GM08714 (cell line): Measurements from ENCODE around the gene FXYD7.

ENCODE experiments used
- H3K4me3 ChIP-seq: fragments of 200-500 bp; sonication (Bioruptor generic); 2 replicates; pipeline ENCODE4 v1.5.1; 2014; ENCODE audit warnings: mild to moderate bottlenecking, low read length, inconsistent platforms
- ZNF274 ChIP-seq: IDR thresholded peaks from 2 replicates; pipeline ENCODE4 v1.6.1; 2012; ENCODE audit warnings: mild to moderate bottlenecking, low read depth, low read length

Gene FXYD7

DNA sequence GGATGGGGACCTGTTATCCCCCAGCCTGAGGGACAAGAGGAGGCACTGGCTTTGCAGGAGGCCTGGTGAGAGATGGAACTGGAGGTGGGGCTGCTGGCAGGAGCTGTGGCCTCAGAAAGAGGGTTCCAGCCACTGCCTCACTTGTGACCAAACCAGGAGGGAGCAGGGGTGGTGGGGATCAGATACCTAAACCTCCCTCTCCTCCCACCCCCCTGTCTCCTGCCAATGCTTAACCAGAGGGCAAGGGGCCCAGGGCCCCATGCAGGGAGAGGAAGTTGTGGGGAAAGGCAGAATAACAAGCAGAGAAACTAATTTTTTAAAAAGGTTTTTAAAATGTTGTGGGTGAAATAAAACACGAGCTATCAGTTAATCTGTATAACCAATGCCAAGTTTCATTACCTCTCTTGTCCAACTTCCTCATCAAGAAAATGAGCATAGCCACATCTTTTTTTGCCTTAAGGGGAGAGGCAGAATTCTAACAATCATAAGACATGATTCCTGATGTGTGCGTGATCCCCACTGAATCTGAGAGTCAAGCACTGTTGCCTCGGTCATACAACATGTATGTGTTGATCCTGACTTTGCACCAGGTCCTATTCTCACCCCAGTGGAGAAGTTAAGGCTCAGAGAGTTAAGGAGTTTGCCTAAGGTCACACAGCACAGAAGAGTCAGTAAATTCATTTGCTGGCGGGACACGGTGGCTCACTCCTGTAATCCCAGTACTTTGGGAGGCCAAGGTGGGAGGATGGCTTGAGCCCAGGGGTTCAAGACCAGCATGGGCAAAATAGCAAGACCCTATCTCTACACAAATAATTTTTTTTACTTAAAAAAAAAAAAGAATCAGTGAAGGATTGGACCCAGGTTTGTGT lies 24.4 kb downstream of the FXYD7 start:
- no peak overlapping the region for H3K4me3 ChIP-seq
- TF ChIP-seq ZNF274: no peak

DNA sequence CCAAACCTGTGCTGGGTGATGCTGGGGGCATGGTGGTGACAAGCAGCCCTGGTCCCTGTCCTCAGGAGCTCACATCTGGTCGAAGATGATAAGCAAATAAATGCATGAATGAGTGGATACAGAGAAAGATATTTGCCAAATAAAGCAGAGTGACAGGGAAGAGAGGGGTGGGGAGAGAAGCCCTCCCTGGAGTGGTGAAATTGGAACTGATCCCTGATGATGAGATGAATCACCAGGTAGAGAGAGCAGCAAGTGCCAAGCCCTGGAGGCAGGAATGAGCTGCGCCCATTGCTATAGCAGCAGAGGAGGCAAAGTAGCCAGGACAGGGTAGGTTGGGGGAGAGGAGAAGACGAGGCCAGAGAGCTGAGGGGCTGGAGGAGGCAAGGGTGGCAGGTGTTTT lies 25.1 kb downstream of the FXYD7 start:
- H3K4me3 ChIP-seq: no peak overlapping the region
- no peak for TF ChIP-seq ZNF274

DNA sequence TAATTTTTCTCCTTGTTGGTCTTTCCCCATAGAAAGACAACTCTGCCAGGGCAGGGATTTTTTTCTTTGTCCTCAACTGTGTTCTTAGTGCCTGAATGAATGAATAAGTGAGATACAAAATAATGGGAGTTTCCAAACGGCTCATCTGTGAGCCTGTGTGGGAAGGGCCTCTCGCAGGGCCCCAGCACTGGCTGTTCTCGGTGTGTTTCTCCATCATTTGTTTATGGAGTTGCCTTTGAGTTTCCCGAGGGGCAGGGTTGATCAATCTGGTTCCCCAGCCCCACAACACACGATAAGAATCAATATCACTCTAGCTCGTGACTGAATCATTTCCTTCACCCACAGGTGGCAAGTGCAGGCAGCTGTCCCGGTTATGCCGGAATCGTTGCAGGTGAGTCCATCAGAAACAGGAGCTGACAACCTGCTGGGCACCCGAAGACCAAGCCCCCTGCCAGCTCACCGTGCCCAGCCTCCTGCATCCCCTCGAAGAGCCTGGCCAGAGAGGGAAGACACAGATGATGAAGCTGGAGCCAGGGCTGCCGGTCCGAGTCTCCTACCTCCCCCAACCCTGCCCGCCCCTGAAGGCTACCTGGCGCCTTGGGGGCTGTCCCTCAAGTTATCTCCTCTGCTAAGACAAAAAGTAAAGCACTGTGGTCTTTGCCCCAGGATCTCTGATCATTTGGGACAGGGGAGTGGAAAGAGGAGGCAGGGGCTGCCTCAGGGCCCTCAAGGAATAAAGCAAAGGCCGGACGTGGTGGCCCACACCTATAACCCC lies 26.4 kb downstream of the FXYD7 start:
- H3K4me3 ChIP-seq: no peak overlapping the region
- no peak for TF ChIP-seq ZNF274

DNA sequence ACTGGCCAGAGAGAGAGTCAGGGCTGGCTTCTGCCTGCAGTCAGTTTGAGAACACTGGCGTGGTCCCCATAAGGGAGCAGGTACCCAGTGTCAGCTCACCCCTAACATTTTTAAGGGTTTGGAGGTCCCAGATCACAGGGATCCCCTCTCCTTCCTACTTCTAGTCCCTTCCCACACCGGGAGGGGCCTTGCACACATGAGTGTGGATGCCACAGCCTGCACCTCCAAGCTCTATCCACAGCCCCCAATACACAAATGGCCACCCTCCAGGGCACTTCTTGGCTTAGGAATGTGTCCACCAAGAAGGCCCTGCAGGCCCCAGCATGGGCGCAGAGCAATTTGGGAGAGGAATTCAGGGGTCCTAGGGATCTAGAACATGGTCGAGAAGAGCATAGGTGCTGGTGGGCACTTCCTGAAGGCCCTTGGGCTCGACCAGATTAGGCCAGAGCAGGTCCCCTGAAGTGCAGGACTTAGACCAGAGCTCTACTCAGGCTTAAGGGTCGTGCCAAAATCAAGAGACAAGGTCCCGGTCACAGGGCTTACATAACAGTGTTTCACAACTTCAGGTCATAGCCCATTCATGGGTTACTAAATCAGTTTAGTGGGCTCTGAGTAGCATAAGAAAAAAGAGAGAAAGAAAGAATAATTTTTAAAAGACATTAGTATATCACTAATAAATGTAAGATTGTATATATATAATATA lies 27.5 kb downstream of the FXYD7 start:
- H3K4me3 ChIP-seq: no peak overlapping the region
- TF ChIP-seq ZNF274: no peak

DNA sequence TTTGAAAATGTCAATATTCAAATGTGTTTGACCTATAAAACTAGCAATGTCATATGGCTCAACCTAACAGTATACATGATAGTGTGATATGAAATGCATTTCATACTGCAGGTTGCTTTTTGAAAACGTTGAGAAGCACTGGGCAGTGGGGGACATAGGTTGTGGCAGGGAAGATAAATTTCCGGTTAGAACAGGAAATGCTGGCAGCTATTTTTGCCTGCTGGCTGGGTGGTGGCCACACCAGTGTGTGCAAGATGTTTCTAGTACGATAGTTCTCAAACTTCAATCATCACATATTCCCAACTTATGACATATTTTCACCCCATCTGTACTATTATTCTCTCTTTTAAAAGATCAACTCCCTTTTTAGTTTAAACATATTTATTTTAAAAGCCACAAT lies 28.7 kb downstream of the FXYD7 start:
- H3K4me3 ChIP-seq: no peak overlapping the region
- no peak for TF ChIP-seq ZNF274

DNA sequence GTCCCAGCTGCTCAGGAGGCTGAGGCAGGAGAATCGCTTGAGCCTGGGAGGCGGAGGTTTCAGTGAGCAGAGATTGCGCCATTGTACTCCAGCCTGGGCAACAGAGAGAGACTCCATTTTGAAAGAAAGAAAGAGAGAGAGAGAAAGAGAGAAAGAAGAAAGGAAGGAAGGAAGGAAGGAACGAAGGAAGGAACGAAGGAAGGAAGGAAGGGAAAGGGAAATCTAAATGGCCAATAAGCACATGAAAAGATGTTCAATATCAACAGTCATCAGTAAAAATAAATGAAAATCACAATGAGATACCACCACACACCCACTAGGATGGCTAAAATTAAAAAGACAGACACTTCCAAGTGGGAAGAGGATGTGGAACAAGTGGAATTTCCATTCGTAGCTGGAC lies 31.2 kb downstream of the FXYD7 start:
- no peak for TF ChIP-seq ZNF274
- no peak overlapping the region for H3K4me3 ChIP-seq

DNA sequence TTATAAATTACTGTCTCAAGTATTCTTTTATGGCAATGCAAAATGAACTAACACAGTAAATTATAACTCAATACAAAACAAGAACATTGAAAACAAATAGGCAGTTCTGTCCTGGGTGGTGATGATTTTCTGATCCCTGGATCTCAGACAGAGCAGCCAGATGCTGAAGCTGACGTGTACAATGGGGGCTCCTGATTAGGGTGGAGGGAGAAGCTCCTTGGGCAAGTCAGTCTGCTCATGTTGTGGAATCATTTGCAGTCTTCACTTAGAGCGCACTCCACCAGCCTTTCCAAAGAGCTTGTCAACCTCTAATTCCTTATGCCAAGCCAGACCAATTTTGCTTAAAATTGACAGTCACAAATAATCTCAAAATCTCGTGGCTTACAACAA lies 33.1 kb downstream of the FXYD7 start:
- no peak for TF ChIP-seq ZNF274
- no peak overlapping the region for H3K4me3 ChIP-seq

DNA sequence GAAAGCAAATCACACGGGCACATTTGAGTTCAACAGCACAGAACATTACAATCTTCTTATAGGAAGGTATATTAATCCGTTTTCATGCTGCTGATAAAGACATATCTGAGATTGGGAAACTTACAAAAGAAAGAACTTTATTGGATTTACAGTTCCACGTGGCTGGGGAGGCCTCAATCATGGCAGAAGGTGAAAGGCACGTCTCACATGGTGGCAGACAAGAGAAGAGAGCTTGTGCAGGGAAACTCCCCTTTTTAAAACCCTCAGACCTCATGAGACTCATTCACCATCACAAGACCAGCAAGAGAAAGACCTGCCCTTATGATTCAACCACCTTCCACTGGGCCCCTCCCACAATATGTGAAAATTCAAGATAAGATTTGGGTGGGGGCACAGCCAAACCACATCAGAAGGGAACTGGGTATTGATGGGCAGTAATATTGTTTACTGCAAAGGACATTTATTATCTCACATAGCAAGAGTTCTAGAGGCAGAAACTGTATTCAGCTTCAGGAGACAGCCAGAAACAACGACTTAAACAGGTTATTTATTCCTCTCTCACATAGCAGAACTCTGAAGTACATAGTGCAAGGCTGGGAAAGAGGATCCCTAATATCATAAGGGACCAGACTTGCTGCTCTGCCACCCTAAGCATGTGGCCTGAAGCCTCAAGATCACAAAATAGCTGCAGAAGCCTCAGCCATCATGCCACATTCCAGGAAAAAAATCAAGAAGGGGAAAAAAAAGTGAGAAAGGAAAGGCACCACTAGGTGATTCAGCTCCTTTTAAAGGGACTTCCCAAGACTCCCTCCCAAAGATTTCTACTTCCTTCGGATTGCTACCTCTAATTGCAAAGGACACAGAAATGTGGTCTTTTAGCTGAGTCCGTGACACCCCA lies 34.6 kb downstream of the FXYD7 start:
- no peak for TF ChIP-seq ZNF274
- H3K4me3 ChIP-seq: no peak overlapping the region

DNA sequence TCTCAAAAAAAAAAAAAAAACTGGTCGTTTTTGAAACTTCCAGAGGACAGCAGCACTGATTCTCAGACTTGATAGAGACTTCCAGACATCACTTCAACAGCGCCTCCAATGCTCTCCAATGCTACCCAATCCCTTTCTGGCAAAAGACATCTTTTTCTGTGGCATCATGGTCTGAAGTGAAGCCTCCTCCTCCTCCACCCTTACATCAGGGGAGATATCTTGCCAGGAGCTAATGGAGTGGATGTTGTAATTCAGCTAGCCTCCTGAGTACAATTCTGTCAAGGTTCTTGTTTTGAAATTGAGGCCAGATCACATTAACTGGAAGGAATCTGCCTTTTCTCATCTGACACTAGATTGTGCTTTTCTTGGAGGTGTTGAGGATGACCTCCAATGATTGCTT lies 35.6 kb downstream of the FXYD7 start:
- H3K4me3 ChIP-seq: no peak overlapping the region
- TF ChIP-seq ZNF274: no peak

DNA sequence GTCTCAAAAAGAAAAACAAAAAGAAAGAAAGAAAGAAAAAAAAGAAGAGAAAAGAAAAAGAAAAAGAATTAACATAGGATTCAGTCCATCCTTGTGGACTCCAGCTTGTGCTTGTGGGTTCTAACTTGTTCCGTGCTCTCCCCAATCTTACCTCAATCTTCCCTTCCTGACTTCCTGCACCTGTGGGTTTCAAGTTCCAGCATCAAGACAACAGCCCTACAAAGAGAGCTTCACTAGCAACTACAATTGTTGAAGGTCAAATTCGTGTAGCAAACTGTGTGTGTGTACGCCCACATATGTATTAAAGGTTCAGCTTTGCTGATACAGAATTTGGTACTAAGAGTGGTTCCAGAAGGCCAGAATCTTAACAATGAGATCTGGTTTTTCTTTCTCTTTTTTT lies 36.8 kb downstream of the FXYD7 start:
- no peak for TF ChIP-seq ZNF274
- H3K4me3 ChIP-seq: no peak overlapping the region

DNA sequence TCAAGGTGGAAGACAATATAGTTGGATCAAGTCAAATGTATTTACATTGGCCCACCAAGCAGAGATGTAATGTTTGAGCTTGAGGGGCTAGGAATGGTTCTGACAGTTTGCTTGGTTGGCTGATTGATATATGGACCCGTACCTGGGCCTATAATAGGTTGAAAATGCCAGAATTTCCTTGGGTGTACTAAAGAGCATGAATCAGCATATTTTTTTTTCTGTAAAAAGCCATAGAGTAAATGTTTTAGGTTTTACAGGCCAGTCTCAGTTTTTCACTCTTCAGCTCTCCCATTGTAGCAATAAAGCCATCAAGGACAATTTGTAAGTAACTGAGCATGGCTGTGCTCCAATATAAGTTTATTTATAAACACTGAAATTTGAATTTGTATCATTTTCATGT lies 38.3 kb downstream of the FXYD7 start:
- no peak overlapping the region for H3K4me3 ChIP-seq
- TF ChIP-seq ZNF274: no peak

DNA sequence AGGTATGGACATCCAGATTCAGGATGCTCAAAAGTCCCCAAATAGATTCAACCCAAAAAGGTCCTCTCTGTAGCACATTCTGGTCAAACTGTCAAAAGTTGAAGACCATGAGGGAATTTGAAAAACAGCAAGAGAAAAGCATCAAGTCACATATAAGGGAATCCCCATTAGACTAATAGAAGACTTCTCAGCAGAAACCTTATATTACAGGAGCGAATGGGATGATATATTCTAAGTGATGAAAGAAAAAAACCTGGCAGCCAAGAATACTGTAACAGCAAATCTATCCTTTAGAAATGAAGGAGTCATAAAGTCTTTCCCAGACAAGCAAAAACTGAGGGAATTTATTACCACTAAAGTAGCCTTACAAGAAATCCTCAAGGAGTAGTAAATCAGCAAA lies 41.2 kb downstream of the FXYD7 start:
- H3K4me3 ChIP-seq: no peak overlapping the region
- no peak for TF ChIP-seq ZNF274

DNA sequence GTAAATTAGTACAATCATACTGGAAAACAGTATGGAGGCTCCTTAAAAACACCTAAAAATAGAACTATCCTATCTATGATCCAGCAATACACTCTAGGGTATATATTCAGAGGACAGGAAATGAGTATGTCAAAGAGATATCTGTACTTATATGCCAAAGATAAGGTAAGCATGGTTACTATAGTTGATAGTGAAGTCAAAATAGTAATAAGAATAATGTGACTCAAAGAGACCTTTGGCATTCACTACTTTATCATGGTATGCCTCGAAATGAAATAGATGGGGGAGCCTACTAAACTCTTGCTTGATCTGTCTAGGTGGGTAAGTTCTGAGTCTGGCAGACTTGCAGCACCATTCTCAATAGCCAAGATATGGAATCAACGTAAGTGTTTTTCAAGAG lies 41.8 kb downstream of the FXYD7 start:
- no peak for TF ChIP-seq ZNF274
- H3K4me3 ChIP-seq: no peak overlapping the region
